Liver (tissue), 3 donors: ENCODE measurements around the gene RBM33.

Source experiments
- ATF3 ChIP-seq: IDR thresholded peaks from 2 replicates; pipeline ENCODE4 v1.6.1; 2016; ENCODE audit warnings: antibody characterized with exemption
- CTCF ChIP-seq: fragments of 150-350 bp; IDR thresholded peaks from 2 replicates; pipeline ENCODE4 v1.5.1; 2017; ENCODE audit warnings: improper control_type of control experiment, low read depth, low read length; ENCODE audit not compliant: missing input control
- GABPA ChIP-seq, 2 donors: IDR thresholded peaks in 1 of 2; conservative IDR thresholded peaks in 1 of 2; 2 replicates each; pipeline ENCODE4 v1.6.1; 2016; ENCODE audit warnings: antibody characterized with exemption in 2 of 2, mild to moderate bottlenecking in 1 of 2, moderate library complexity in 1 of 2
- JUND ChIP-seq, 2 donors: IDR thresholded peaks; 2 replicates each; pipeline ENCODE4 v1.6.1; 2016; ENCODE audit warnings: antibody characterized with exemption in 2 of 2
- MAX ChIP-seq: IDR thresholded peaks from 2 replicates; pipeline ENCODE4 v1.6.1; 2016; ENCODE audit warnings: antibody characterized with exemption
- RAD21 ChIP-seq, 2 donors: IDR thresholded peaks; 2 replicates each; pipeline ENCODE4 v1.6.1; 2016; ENCODE audit warnings: antibody characterized with exemption in 2 of 2, mild to moderate bottlenecking in 2 of 2
- REST ChIP-seq: IDR thresholded peaks from 2 replicates; pipeline ENCODE4 v1.6.1; 2016; ENCODE audit warnings: antibody characterized with exemption, mild to moderate bottlenecking
- TAF1 ChIP-seq: conservative IDR thresholded peaks from 2 replicates; pipeline ENCODE4 v1.6.1; 2016; ENCODE audit warnings: antibody characterized with exemption, mild to moderate bottlenecking
- YY1 ChIP-seq: IDR thresholded peaks from 2 replicates; pipeline ENCODE4 v1.6.1; 2016; ENCODE audit warnings: antibody characterized with exemption, mild to moderate bottlenecking
- ZBTB33 ChIP-seq: IDR thresholded peaks from 2 replicates; pipeline ENCODE4 v1.6.1; 2016; ENCODE audit warnings: antibody characterized with exemption
- donor health status: healthy.
- donor health status: healthy.

GRCh38 chr7:155603858-155604503 is 40.5 kb upstream of the RBM33 start:
- TF ChIP-seq CTCF, result no peak
- TF ChIP-seq RAD21 (IDR thresholded peaks at IDR 0.05), result no peak
- TF ChIP-seq JUND (IDR thresholded peaks at IDR 0.05), result no peak
- TF ChIP-seq YY1, result no peak
- no peak for TF ChIP-seq REST
- no peak for TF ChIP-seq GABPA (IDR thresholded peaks at IDR 0.05 in 1 of 2, conservative IDR thresholded peaks at IDR 0.05 in 1 of 2)
- TF ChIP-seq ZBTB33, result no peak
- no peak for TF ChIP-seq TAF1
- TF ChIP-seq MAX, result no peak
- TF ChIP-seq ATF3, result no peak
